Measurements from ENCODE around the gene NLRP6.
"Not testable (repeated sequence)": the region's sequence is repeated elsewhere in the genome, so short reads cannot be mapped to it uniquely, and the experiment has no call there.

Gene NLRP6

DNA sequence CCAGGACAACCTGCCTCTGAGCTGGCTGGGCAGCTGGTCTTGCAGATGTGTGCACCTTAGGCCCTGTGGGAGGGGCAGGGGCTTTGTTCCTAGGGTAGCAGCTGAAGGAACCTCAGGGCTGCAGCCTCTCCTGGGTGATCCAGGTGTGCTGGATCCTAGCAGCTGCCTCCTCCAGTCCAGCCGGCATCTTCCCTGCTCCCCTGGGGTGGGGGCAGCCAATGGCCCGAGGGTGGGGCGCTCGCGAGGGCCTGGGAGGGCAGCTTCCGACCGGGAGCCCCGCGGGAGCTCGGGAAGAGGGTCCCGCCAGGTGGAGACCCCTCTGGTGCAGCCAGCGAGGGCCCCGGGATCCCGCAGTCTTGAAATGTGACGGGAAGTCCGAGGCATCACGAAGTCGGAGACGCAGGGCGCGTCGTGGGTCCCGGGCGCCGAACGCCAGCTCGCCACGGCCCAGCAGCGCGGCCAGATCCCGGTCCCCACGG, 37.3 kb downstream of the NLRP6 start:
- Histone ChIP-seq H3K4me1 (ENCODE audit: control insufficient read depth, low read length) (peaks cover 34% of the 10 kb centered on the region), H3K27me3 (ENCODE audit: control insufficient read depth, low read length) (peaks cover 2% of the 10 kb centered on the region; the same call in 1 of the 2 replicates), H3K27ac (ENCODE audit: low read depth, low read length) (no peak overlapping the region), H3K9me3 (ENCODE audit: control insufficient read depth, insufficient read depth, low read length) (no peaks in the 10 kb centered on the region), H4K20me1 (ENCODE audit: control insufficient read depth, insufficient read depth, low read depth, low read length) (no peaks in the 10 kb centered on the region), H3K36me3 (ENCODE audit: control insufficient read depth, low read length) (no peaks in the 10 kb centered on the region), H3K4me3 (ENCODE audit: low read length) (peak overlapping the region; percentile 71; the same call in 1 of the 2 replicates), H3K4me2 (ENCODE audit: low read length) (peak overlapping the region; percentile 74), H3F3A (ENCODE audit: control insufficient read depth, insufficient read depth) (peaks cover 11% of the 10 kb centered on the region), H3K79me2 (ENCODE audit: control insufficient read depth, low read length) (peaks cover 5% of the 10 kb centered on the region), H3K9me2 (replicated peaks; ENCODE audit: control insufficient read depth, low read length) (no peaks in the 10 kb centered on the region)
- TF ChIP-seq EZH2phosphoT487 (IDR thresholded peaks at IDR 0.05; ENCODE audit: borderline replicate concordance, low read length): no peak
- TF ChIP-seq, protein P1, sequence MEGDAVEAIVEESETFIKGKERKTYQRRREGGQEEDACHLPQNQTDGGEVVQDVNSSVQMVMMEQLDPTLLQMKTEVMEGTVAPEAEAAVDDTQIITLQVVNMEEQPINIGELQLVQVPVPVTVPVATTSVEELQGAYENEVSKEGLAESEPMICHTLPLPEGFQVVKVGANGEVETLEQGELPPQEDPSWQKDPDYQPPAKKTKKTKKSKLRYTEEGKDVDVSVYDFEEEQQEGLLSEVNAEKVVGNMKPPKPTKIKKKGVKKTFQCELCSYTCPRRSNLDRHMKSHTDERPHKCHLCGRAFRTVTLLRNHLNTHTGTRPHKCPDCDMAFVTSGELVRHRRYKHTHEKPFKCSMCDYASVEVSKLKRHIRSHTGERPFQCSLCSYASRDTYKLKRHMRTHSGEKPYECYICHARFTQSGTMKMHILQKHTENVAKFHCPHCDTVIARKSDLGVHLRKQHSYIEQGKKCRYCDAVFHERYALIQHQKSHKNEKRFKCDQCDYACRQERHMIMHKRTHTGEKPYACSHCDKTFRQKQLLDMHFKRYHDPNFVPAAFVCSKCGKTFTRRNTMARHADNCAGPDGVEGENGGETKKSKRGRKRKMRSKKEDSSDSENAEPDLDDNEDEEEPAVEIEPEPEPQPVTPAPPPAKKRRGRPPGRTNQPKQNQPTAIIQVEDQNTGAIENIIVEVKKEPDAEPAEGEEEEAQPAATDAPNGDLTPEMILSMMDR (IDR thresholded peaks at IDR 0.05; ENCODE audit: low read depth, low read length, poor library complexity, severe bottlenecking): no peak

DNA sequence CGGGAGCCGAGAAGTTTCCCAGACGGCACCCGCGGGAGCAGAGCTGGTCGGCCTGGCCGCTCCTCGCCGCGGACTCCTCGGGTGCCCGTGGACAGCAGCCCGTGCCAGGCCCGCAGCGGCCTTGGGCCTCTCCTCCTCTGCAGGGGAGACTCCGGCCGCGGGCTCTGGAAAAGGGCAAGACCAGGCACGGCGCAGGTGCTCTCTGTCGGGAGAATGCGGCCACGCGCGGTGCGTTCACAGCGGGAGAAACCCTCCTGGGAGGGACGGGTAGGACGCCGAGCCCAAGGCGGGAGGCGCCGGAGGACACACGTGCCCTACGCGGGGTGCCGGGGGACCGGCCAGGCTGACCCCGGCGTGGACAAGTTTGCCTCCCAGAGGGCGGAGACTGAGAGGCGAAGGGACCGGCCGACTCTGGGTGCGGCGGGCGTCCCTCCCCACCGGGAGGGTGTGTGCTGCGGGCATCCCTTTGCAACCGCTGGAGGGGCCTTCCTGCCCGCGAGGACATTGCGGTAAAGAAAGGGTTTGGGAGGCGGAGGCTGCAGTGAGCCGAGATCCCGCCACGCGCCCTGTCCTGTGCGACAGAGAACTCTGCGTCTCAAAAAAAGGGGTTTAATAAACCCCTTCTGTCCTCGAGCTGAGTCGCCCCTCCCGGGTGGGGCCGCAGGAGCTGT, 38.0 kb downstream of the NLRP6 start:
- Histone ChIP-seq H3K4me3 (ENCODE audit: low read length) (no peak overlapping the region), H3K9me2 (replicated peaks; ENCODE audit: control insufficient read depth, low read length) (no peaks in the 10 kb centered on the region), H3K4me2 (ENCODE audit: low read length) (no peak overlapping the region), H3K9me3 (ENCODE audit: control insufficient read depth, insufficient read depth, low read length) (no peaks in the 10 kb centered on the region), H3K79me2 (ENCODE audit: control insufficient read depth, low read length) (peaks cover 5% of the 10 kb centered on the region), H3K27ac (ENCODE audit: low read depth, low read length) (no peak overlapping the region), H4K20me1 (ENCODE audit: control insufficient read depth, insufficient read depth, low read depth, low read length) (no peaks in the 10 kb centered on the region), H3K4me1 (ENCODE audit: control insufficient read depth, low read length) (peaks cover 34% of the 10 kb centered on the region), H3F3A (ENCODE audit: control insufficient read depth, insufficient read depth) (peaks cover 11% of the 10 kb centered on the region), H3K36me3 (ENCODE audit: control insufficient read depth, low read length) (no peaks in the 10 kb centered on the region), H3K27me3 (ENCODE audit: control insufficient read depth, low read length) (peaks cover 2% of the 10 kb centered on the region; the same call in 1 of the 2 replicates)
- TF ChIP-seq EZH2phosphoT487 (IDR thresholded peaks at IDR 0.05; ENCODE audit: borderline replicate concordance, low read length): no peak
- TF ChIP-seq, protein P1 (IDR thresholded peaks at IDR 0.05; ENCODE audit: low read depth, low read length, poor library complexity, severe bottlenecking): no peak

DNA sequence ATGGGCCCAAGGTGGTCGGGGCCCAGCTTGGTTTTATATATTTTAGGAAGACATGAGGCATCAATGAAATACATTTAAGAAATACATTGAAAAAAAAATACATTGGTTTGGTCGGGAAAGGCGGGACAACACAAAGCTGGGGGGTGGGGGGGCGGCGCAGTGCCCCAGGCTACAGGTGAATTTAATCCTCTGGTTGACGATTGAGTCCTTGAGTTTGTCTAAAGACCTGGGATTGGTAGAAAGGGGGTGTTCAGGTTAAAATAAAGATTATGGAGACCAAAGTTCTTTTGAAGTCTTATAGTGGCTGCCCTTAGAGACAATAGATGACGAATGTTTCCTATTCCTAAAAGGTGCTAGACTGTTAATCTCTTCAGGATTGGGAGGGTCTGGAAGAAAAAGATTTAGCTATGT, 38.7 kb downstream of the NLRP6 start:
- Histone ChIP-seq H3K4me3 (ENCODE audit: low read length) (no peak overlapping the region), H3K79me2 (ENCODE audit: control insufficient read depth, low read length) (peaks cover 5% of the 10 kb centered on the region), H3K9me3 (ENCODE audit: control insufficient read depth, insufficient read depth, low read length) (no peaks in the 10 kb centered on the region), H3K4me2 (ENCODE audit: low read length) (no peak overlapping the region), H3K4me1 (ENCODE audit: control insufficient read depth, low read length) (peaks cover 33% of the 10 kb centered on the region), H3F3A (ENCODE audit: control insufficient read depth, insufficient read depth) (peaks cover 11% of the 10 kb centered on the region), H3K9me2 (replicated peaks; ENCODE audit: control insufficient read depth, low read length) (no peaks in the 10 kb centered on the region), H3K36me3 (ENCODE audit: control insufficient read depth, low read length) (no peaks in the 10 kb centered on the region), H3K27me3 (ENCODE audit: control insufficient read depth, low read length) (peaks cover 2% of the 10 kb centered on the region; the same call in 1 of the 2 replicates), H3K27ac (ENCODE audit: low read depth, low read length) (no peak overlapping the region), H4K20me1 (ENCODE audit: control insufficient read depth, insufficient read depth, low read depth, low read length) (no peaks in the 10 kb centered on the region)
- TF ChIP-seq, protein P1 (IDR thresholded peaks at IDR 0.05; ENCODE audit: low read depth, low read length, poor library complexity, severe bottlenecking): no peak
- TF ChIP-seq EZH2phosphoT487 (IDR thresholded peaks at IDR 0.05; ENCODE audit: borderline replicate concordance, low read length): no peak

DNA sequence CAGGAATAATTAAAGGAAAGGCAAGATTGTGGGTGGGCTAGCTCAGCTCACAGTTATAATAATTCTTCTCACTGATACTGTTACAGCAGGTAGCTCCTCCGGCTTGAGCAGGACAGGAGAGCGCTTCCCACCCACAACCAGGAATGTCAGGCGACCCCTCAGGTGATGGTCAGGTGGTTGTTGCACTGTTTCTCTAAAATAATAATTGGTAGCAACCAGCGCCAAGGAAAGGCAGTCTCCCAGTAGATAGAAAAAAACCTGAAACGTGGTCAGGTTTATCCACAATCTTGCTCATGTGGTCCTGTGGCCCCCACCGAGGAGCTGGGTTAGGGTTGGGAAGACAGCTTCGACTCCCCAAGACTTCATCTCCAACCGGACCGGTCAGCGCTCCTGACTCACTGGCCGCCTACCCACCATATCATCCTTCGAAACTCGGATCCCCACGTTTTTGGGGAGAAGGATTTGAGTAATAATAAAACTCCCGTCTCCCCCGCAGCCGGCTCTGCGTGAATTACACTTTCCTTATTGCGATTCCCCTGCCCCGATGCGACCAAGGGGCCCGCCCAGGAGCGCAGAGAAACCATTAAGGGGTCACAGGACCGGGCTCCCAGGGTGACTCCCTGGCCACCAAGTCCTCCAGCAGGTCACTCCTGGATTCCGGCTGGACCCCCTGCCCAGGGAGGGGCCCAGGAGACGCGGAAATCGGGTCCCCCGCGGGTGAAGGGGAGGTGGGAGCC, 39.6 kb downstream of the NLRP6 start:
- not testable (repeated sequence) for H3K4me3 ChIP-seq (ENCODE audit: low read length); H3K4me2 ChIP-seq (ENCODE audit: low read length); H3K79me2 ChIP-seq (ENCODE audit: control insufficient read depth, low read length)

DNA sequence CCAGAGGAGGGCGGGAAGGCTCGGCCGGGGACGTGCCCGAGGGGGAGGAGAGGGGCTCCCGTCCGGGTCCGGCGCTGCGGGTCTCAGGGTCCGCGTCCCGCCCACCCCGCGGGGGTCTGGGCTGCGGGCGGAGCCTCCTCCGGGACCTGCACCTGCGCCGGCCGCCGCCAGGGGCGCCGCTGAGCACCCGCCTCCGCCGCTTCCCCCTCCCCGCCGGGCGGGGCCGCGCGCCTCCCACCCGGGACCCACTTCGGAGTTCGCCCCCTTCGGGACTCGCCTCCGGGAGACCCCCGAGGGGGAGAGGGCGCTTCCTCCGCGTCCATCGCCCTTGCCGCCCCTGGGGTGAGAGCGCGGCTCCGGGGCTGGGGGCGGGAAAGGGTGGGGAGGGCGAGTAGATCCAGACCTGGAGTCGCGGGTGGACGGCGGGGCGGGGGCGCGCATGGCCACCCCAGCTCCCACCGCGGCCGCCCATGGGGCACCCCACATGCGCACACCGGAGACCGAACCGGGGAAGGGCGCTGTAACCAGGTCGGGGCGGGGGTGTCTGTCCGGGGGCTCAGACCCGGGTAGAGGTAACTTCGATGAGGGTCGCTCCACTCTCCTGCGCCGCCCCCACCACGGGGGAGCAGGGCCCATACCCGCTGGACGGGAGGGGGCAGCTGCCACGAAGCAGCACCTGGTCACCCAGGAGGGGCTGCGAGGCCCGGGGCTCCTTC, 40.4 kb downstream of the NLRP6 start:
- Histone ChIP-seq H3K4me2 (ENCODE audit: low read length) (peak overlapping the region; percentile 40; the same call in 1 of the 2 replicates), H3K4me1 (ENCODE audit: control insufficient read depth, low read length) (peaks cover 21% of the 10 kb centered on the region)
- H3K4me3 ChIP-seq (ENCODE audit: low read length); H3K9me2 ChIP-seq (replicated peaks; ENCODE audit: control insufficient read depth, low read length); H3K9me3 ChIP-seq (ENCODE audit: control insufficient read depth, insufficient read depth, low read length); H3K27me3 ChIP-seq (ENCODE audit: control insufficient read depth, low read length); H4K20me1 ChIP-seq (ENCODE audit: control insufficient read depth, insufficient read depth, low read depth, low read length); H3K79me2 ChIP-seq (ENCODE audit: control insufficient read depth, low read length); H3K27ac ChIP-seq (ENCODE audit: low read depth, low read length); H3K36me3 ChIP-seq (ENCODE audit: control insufficient read depth, low read length); H3F3A ChIP-seq (ENCODE audit: control insufficient read depth, insufficient read depth): not testable (repeated sequence)

More for the DNA sequence above, 39.6 kb downstream of the NLRP6 start:
- H3K4me1 ChIP-seq (ENCODE audit: control insufficient read depth, low read length): peaks cover 25% of the 10 kb centered on the region
- not testable (repeated sequence) for H3F3A ChIP-seq (ENCODE audit: control insufficient read depth, insufficient read depth); H3K27ac ChIP-seq (ENCODE audit: low read depth, low read length); H3K9me3 ChIP-seq (ENCODE audit: control insufficient read depth, insufficient read depth, low read length); H3K27me3 ChIP-seq (ENCODE audit: control insufficient read depth, low read length); H4K20me1 ChIP-seq (ENCODE audit: control insufficient read depth, insufficient read depth, low read depth, low read length); H3K9me2 ChIP-seq (replicated peaks; ENCODE audit: control insufficient read depth, low read length); H3K36me3 ChIP-seq (ENCODE audit: control insufficient read depth, low read length)
